ENCODE results near the gene MYPN.

MYPN gene

DNA sequence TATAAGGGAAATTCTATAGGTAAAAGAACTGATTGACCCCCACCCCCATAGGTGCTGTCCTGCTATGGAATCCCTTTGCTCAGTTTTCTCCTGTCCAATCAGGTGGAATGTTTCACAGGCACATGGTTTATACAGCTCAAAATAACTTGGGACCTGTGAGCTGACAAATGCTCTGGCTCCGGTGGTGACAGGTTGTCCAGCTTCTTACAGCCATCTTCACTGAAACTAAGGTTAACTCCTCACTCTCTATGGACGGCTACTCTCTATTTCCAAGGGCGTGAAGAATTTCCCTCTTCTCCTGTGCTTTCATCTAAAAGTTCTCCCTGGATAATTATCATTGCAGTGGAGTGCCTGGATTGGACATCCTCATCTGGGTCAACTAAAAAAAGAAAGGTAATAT lies at the start of gene MYPN:
TSS of gene MYPN (plus strand) at position 158 of the 400 bp plus-strand sequence. CDS start 11,951 bp downstream, outside the sequence.
- DNase-seq (ENCODE audit: low spot score): no peak
- Histone ChIP-seq H3K4me3 (no peak within 1 kb of the TSS), H3K27ac (no peak within 1 kb of the TSS)
- TF ChIP-seq CTCF (IDR thresholded peaks at IDR 0.05): no peak

- no peak for TF ChIP-seq CTCF (IDR thresholded peaks at IDR 0.05)
- Histone ChIP-seq H3K4me3 (no peak overlapping the region), H3K27ac (no peak overlapping the region)
- no peak for DNase-seq (ENCODE audit: low spot score)
These were observed 42.3 kb upstream of the MYPN start for GRCh38 chr10:68067029-68067428.

GRCh38 chr10:68067508-68067907 lies 41.8 kb upstream of the MYPN start:
- no peak for DNase-seq (ENCODE audit: low spot score)
- TF ChIP-seq CTCF (IDR thresholded peaks at IDR 0.05): no peak
- Histone ChIP-seq H3K4me3 (no peak overlapping the region), H3K27ac (no peak overlapping the region)

GRCh38 chr10:68073631-68074030 lies 35.7 kb upstream of the MYPN start:
- peak overlapping the region in 1 of 2 donors; percentile 99 for H3K27ac ChIP-seq
- DNase-seq (ENCODE audit: low spot score): no peak
- peak overlapping the region; percentile 97 for H3K4me3 ChIP-seq
- no peak for TF ChIP-seq CTCF (IDR thresholded peaks at IDR 0.05)

- DNase-seq (ENCODE audit: low spot score): no peak
- Histone ChIP-seq H3K27ac (peak overlapping the region; percentile 99), H3K4me3 (peak overlapping the region; percentile 97)
- TF ChIP-seq CTCF (IDR thresholded peaks at IDR 0.05): no peak
These were observed 35.1 kb upstream of the MYPN start for GRCh38 chr10:68074031-68074774.

- no peak for TF ChIP-seq CTCF (IDR thresholded peaks at IDR 0.05)
- H3K27ac ChIP-seq: peak within 1 kb of the TSS; percentile 99
- peak within 1 kb of the TSS; percentile 97 for H3K4me3 ChIP-seq
- DNase-seq (ENCODE audit: low spot score): peak; percentile 96
These were observed 34.3 kb upstream of the MYPN start, which contains the start of gene HERC4 for GRCh38 chr10:68074775-68075549. Gene HERC4, minus strand, starts transcription at chr10:68075283. Its CDS starts 2,175 bp downstream, at chr10:68073108.

Data from coronary artery (tissue), 2 donors.